ENCODE data around the gene IQCE.

Gene IQCE

GRCh38 chr7:2662273-2663120 lies 103.7 kb downstream of the IQCE start:
- Mint-ChIP-seq H3K4me3 (no peak overlapping the region), H3K9me3 (no peaks in the 10 kb centered on the region), H3K27me3 (peaks cover 13% of the 10 kb centered on the region), H3K27ac (no peak overlapping the region), H3K4me1 (peaks cover 5% of the 10 kb centered on the region)
- DNase-seq, result no peak
- no peak for ATAC-seq

- H3K27me3 Mint-ChIP-seq, result peaks cover 21% of the 10 kb centered on the region
- ATAC-seq (no peak), DNase-seq (no peak)
- H3K4me3 Mint-ChIP-seq, result no peak overlapping the region
- H3K27ac Mint-ChIP-seq, result no peak overlapping the region
- H3K9me3 Mint-ChIP-seq, result no peaks in the 10 kb centered on the region
- H3K4me1 Mint-ChIP-seq, result peaks cover 5% of the 10 kb centered on the region
These were observed 104.5 kb downstream of the IQCE start for GRCh38 chr7:2663121-2663886.

- DNase-seq (no peak), ATAC-seq (no peak)
- no peaks in the 10 kb centered on the region for H3K9me3 Mint-ChIP-seq
- peaks cover 5% of the 10 kb centered on the region for H3K4me1 Mint-ChIP-seq
- H3K27ac Mint-ChIP-seq, result peak overlapping the region in 1 of 2 donors; percentile 19
- peaks cover 25% of the 10 kb centered on the region for H3K27me3 Mint-ChIP-seq
- no peak overlapping the region for H3K4me3 Mint-ChIP-seq
These were observed 105.2 kb downstream of the IQCE start for GRCh38 chr7:2663960-2664359.
